C1 segment of cervical spinal cord (tissue), 14 donors: ENCODE data around the gene DDX6.
"Not testable (repeated sequence)": the region's sequence is repeated elsewhere in the genome, so short reads cannot be mapped to it uniquely, and the experiment has no call there.

ENCODE experiments used
- DNase-seq, 14 donors: peaks; one replicate each; lab custom pipeline; 2025; lab: John Stamatoyannopoulos, UW

The DDX6 gene

GRCh38 chr11:118791961-118792569 lies 1.1 kb upstream of the DDX6 start:
- peak in 6 of 14 donors; percentile 15 to 56 (median 44) for DNase-seq

GRCh38 chr11:118790357-118791110 lies 430 bp downstream of the DDX6 start:
- peak; percentile 42 to 97 (median 88) for DNase-seq

DNA sequence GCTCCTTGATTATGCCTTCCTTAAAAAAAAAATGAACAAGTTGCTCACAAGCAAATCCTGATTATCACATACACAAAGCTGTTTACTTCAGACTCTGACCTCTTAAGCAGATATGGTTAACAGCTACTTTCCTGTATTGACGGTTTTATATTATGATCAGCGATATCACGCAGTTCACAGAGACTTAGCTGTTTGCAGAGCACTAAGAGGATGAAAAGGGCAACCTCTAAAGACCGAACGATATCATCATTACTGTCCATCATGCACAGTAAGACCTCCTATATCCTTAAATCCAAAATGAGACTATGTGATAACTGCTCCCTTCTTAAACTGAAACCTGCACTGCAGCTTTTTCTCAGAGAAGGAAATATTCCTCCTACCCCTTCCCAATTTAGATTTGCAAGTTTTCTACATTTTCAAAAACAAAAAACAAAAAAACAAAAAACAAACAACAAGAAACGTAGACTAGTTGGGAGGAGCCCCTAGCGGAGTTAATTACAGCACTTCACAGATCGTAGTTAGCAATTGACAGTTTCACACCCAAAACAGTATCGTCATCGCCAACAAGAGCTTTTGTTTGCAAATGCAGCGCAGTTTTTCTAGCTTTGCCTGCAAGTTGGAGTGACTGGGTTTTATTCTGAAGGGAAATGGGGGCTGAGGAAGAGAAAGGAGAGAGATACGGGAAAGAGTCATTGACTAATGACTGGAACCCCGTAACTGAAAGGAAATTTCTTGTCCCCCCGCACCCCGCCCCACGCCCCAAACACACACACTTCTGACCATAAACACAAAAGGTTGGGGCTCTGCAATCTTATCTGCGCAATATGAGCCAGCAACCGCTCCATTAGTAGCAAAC lies 1.2 kb downstream of the DDX6 start:
- peak in 5 of 14 donors; percentile 46 to 80 (median 66) for DNase-seq

GRCh38 chr11:118786657-118787056 lies 4.3 kb downstream of the DDX6 start:
- no peak for DNase-seq

DNA sequence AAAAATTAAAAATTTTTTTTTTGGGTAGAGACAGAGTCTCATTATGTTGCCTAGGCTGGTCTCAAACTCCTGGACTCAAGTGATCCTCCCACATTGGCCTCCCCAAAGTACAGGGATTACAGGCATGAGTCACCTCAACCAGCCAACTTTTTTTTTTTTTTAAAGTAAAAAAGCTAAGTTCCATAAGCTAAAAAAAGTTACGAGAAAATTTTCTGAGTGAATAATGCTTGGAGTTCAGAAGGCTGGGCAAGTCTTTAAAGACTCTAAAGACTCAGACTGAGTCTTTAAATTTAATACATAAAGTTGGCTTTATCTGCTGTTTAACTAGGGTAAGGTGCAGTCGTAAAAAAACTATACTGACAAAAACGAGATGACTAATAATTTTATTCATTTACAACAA lies 5.6 kb downstream of the DDX6 start:
- no peak for DNase-seq

- DNase-seq: no peak
These were observed 7.1 kb downstream of the DDX6 start for GRCh38 chr11:118783724-118784495.

GRCh38 chr11:118783324-118783723 lies 7.6 kb downstream of the DDX6 start:
- not testable (repeated sequence) for DNase-seq

DNA sequence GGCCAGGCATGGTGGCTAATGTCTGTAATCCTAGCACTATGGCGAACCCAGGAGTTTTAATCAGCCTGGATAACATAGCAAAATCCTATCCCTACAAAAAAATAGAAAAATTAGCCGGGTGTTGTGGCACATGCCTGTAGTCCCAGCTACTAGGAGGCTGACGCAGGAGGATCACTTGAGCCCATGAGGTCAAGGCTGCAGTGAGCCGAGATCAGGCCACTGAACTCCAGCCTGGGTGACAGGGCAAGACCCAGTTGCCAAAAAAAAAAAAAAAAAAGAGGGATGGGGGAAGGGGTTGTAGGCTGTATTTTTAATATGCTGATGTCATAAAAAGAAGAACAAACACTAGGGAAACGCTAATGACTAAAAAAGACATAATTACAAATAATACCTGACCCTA lies 12.1 kb downstream of the DDX6 start:
- DNase-seq: no peak

DNA sequence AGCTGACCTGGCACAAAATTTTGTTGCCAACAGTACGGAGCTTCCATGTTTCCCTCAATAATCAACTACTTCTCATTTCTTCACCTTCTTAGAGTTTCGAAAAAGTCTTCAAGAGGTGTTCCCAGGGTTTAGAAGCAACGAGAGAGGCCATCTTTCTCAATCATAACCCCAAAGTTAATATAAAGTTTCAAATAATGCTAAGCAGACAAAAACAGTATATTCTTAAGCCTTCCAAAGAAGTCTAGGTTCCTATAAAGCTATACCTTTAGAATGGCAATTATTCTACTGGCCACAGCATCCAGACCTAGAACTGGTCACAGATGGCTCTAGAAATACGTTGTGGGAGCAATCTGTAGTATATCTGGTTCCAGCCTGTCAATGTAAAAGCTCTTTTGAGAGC lies 16.9 kb downstream of the DDX6 start:
- no peak for DNase-seq

DNA sequence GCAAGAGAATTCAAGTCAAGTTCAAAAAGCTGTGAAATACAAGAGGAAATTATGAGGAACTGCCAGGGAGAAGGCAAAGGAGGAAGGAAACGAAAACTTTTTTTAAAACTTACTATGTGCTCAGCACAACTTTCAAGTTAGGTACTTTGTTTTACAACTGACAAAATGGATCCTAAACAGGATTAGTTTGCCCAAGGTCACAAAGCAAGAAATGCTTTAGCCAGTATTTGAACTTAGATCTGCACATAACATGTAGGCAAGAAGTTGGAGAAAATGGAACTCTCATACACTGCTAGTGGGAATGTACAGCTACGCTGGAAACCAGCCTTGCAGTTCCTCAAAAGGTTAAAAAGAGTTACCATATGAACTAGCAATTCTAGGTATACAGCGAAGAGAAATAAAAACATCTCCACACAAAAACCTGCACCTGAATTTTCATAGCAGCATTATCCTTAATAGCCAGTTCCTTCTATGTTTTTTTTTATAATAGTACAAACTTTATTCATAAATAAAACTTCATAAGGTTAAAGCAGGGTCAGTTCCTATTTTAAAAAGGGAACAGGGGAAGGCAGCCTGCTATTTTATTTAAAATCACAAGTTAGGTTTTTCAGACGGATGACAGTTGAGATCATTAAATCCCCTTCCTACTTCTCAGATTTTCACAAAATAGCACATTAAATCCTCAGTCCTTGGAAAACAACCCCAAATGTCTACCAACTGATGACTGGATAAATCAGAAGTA lies 19.2 kb downstream of the DDX6 start:
- no peak for DNase-seq

DNA sequence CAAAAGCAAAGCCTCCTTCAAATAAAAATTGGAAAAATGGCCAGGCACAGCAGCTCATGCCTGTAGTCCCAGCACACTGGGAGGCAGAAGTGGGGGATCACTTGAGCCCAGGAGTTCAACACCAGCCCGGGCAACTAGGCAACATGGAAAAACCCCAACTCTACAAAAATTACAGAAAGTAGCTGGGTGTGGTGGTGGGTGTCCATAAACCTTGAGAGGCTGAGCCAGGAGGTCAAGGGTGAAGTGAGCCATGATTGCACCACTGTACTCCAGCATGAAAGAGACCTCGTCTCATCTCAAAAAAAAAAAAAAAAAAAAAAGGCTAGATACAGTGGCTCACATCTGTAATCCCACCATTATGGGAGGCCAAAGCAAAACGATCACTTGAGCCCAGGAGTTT lies 22.3 kb downstream of the DDX6 start:
- DNase-seq: no peak

- no peak for DNase-seq
These were observed 24.9 kb downstream of the DDX6 start for GRCh38 chr11:118766035-118766434.

GRCh38 chr11:118765095-118765691 lies 25.8 kb downstream of the DDX6 start:
- not testable (repeated sequence) for DNase-seq

GRCh38 chr11:118763041-118763440 lies 27.9 kb downstream of the DDX6 start:
- DNase-seq: no peak

DNA sequence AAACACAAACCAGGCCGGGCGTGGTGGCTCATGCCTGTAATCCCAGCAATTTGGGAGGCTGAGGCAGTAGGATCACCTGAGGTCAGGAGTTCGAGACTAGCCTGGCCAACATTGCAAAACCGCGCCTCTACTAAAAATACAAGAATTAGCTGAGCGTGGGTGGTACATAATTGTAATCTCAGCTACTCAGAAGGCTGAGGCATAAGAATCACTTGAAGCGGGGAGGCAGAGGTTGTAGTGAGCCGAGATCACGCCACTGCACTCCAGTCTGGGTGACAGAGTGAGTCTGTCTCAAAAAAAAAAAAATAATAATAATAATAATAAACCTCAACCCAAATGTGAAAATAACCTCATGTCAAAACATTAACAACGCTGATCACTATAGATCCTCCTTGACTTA lies 29.0 kb downstream of the DDX6 start:
- not testable (repeated sequence) for DNase-seq

DNA sequence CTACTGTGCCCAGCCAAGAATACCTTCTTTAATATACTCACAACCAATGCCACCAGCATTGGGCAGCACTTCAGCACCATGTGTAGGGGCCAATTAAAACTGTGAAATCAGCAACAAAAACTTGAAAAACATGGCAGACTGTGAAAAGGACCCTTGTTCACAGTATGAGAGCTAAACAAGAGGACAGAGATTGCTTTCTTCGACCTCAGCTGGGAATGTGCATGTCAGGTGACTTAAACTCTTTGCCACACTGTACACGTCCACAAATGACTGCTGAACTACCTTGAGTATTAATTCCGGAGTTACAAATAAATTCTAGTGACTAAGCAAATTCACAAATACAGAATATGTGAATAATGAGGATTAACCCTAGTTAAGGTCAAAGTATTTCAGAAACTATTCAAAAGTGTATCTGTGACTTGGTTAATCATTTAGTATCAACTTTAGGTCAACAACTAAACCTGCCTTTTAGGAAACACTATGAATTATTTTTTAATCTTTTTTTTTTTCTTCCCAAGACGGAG lies 33.0 kb downstream of the DDX6 start:
- peak in 7 of 14 donors; percentile 3 to 35 (median 6) for DNase-seq

DNA sequence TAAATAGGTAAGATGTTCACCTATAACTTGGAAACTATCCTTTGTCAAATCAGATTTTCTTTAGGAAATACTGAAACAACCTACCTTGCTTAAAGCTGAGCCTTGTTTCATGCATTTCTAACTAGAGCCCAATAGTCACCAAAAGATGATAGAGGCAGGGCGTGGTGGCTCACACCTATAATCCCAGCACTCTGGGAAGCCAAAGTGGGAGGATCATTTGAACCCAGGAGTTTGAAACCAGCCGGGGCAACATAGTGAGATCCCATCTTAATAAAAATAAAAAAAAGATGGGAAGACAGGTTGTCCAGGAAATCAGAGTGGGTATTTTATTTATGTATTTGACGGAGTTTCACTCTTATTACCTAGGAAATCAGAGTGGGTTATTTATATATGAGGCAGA lies 38.3 kb downstream of the DDX6 start:
- no peak for DNase-seq

GRCh38 chr11:118749429-118749828 lies 41.5 kb downstream of the DDX6 start:
- DNase-seq: no peak

- DNase-seq: no peak
These were observed 42.9 kb downstream of the DDX6 start for GRCh38 chr11:118748056-118748455.

- no peak for DNase-seq
These were observed 43.9 kb downstream of the DDX6 start for GRCh38 chr11:118746988-118747585.
